ENCODE measurements around the gene MMP14. TPM values are rescaled to one million over a fixed set of nuclear protein-coding genes. Genes with fewer than 3 reads are reported as not detected.
A peak's percentile ranks its signal among the peaks of the same experiment; 100 is the strongest.

Gene MMP14
- total and polyA plus RNA-seq, 2 of the 8 experiments (the other 6 are each of a cell fraction or from before 2014, with no cell fraction given): 58.2 to 86.8 TPM

- TF ChIP-seq BACH1 (IDR thresholded peaks at IDR 0.05; ENCODE audit: low read length) (no peak), GTF2F1 (IDR thresholded peaks at IDR 0.05; ENCODE audit: borderline replicate concordance, low read depth, low read length) (no peak), SP1 (IDR thresholded peaks at IDR 0.05; ENCODE audit: low read depth, low read length) (peak; percentile 73), KDM1A (IDR thresholded peaks at IDR 0.05; ENCODE audit: borderline replicate concordance, low read length) (no peak), RAD21 (IDR thresholded peaks at IDR 0.05 in 1 of 2, conservative IDR thresholded peaks at IDR 0.05 in 1 of 2; ENCODE audit: low read depth in 2 of 2, low read length in 2 of 2) (no peak; a peak in 1 of 4 replicates), SIRT6 (IDR thresholded peaks at IDR 0.05; ENCODE audit: low read length) (no peak), CREB1 (IDR thresholded peaks at IDR 0.05) (no peak), POU5F1 (IDR thresholded peaks at IDR 0.05; ENCODE audit: low read depth, low read length) (0 out of 2 replicates have a peak, but pooled peaks have one; percentile 27), CTBP2 (IDR thresholded peaks at IDR 0.05; ENCODE audit: borderline replicate concordance, insufficient read depth, insufficient read length, low read length) (no peak), MAFK (IDR thresholded peaks at IDR 0.05; ENCODE audit: low read depth, low read length) (no peak), HDAC6 (IDR thresholded peaks at IDR 0.05; ENCODE audit: low read depth, low read length) (no peak), TCF12 (IDR thresholded peaks at IDR 0.05; ENCODE audit: low read depth, low read length) (no peak), BCL11A (IDR thresholded peaks at IDR 0.05; ENCODE audit: low read depth in 2 of 2, low read length in 2 of 2) (no peak), TEAD4 (IDR thresholded peaks at IDR 0.05; ENCODE audit: low read depth, low read length) (peak; percentile 92), POLR2AphosphoS5 (IDR thresholded peaks at IDR 0.05; ENCODE audit: low read depth, low read length) (no peak), TAF1 (IDR thresholded peaks at IDR 0.05; ENCODE audit: low read depth, low read length) (no peak), RXRA (IDR thresholded peaks at IDR 0.05; ENCODE audit: insufficient read depth, low read depth, low read length) (no peak), BRCA1 (IDR thresholded peaks at IDR 0.05; ENCODE audit: low read depth, low read length) (no peak)
Observed at GRCh38 chr14:22797017-22797917, 39.1 kb upstream of the MMP14 start (continued).

All from H1 (cell line).